Measurements from ENCODE around the gene STAT5A.

DNA sequence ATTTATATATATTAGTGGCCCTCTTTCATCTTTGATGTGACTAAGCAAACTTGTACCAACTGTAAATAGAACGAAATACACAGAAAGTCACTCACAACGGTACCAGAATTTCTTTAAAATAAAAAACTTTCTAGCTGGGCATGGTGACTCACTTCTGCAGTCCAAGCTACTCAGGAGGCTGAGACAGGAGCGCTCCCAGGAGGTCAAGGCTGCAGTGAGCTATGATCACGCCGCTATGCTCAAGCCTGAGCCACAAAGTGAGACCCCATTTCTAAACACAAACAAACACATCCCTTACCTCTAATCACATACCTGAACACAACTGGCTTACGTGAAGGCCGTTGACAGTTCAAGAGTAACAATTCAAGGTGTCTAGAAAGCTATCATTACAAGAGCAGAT is 41.8 kb upstream of the STAT5A start:
- TF ChIP-seq, protein P1, sequence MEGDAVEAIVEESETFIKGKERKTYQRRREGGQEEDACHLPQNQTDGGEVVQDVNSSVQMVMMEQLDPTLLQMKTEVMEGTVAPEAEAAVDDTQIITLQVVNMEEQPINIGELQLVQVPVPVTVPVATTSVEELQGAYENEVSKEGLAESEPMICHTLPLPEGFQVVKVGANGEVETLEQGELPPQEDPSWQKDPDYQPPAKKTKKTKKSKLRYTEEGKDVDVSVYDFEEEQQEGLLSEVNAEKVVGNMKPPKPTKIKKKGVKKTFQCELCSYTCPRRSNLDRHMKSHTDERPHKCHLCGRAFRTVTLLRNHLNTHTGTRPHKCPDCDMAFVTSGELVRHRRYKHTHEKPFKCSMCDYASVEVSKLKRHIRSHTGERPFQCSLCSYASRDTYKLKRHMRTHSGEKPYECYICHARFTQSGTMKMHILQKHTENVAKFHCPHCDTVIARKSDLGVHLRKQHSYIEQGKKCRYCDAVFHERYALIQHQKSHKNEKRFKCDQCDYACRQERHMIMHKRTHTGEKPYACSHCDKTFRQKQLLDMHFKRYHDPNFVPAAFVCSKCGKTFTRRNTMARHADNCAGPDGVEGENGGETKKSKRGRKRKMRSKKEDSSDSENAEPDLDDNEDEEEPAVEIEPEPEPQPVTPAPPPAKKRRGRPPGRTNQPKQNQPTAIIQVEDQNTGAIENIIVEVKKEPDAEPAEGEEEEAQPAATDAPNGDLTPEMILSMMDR (conservative IDR thresholded peaks at IDR 0.05; ENCODE audit: low read depth, low read length), result no peak
- TF ChIP-seq EZH2 (IDR thresholded peaks at IDR 0.05; ENCODE audit: borderline replicate concordance, low read depth, low read length, poor library complexity, severe bottlenecking), result no peak

Measured in A673 (cell line).